ENCODE measurements around the gene IL34. TPM values are rescaled to one million over a fixed set of nuclear protein-coding genes. Genes with fewer than 3 reads are reported as not detected.
"Not testable (repeated sequence)": the region's sequence is repeated elsewhere in the genome, so short reads cannot be mapped to it uniquely, and the experiment has no call there.

IL34 gene
- total and polyA plus RNA-seq, 2 experiments from 2014 or later = not detected

GRCh38 chr16:70664325-70665112 is 18.2 kb downstream of the IL34 start:
- no peak for DNase-seq (ENCODE audit: low read depth in 1 of 2, low spot score in 1 of 2)
- peaks cover 41% of the 10 kb centered on the region for H3K36me3 ChIP-seq

GRCh38 chr16:70665113-70665694 is 18.8 kb downstream of the IL34 start:
- Histone ChIP-seq H3K4me1 (ENCODE audit: low read depth) (no peaks in the 10 kb centered on the region), H3K27me3 (no peaks in the 10 kb centered on the region), H3K27ac (no peak overlapping the region), H3K36me3 (peaks cover 46% of the 10 kb centered on the region), H3K4me3 (no peak overlapping the region), H3K9me3 (ENCODE audit: low read depth) (no peaks in the 10 kb centered on the region)
- no peak for DNase-seq (ENCODE audit: low read depth in 1 of 2, low spot score in 1 of 2)
- no peak for TF ChIP-seq CTCF (IDR thresholded peaks at IDR 0.05; ENCODE audit: low read depth, low read length)

More at GRCh38 chr16:70664325-70665112, 18.2 kb downstream of the IL34 start:
- Histone ChIP-seq H3K9me3 (ENCODE audit: low read depth) (no peaks in the 10 kb centered on the region), H3K27me3 (no peaks in the 10 kb centered on the region), H3K27ac (no peak overlapping the region), H3K4me1 (ENCODE audit: low read depth) (no peaks in the 10 kb centered on the region), H3K4me3 (no peak overlapping the region)
- TF ChIP-seq CTCF (IDR thresholded peaks at IDR 0.05; ENCODE audit: low read depth, low read length) = no peak

- Histone ChIP-seq H3K27me3 (no peaks in the 10 kb centered on the region), H3K4me1 (ENCODE audit: low read depth) (no peaks in the 10 kb centered on the region), H3K27ac (no peak overlapping the region), H3K4me3 (no peak overlapping the region), H3K36me3 (peaks cover 50% of the 10 kb centered on the region), H3K9me3 (ENCODE audit: low read depth) (no peaks in the 10 kb centered on the region)
- DNase-seq (ENCODE audit: low read depth in 1 of 2, low spot score in 1 of 2) = no peak
- no peak for TF ChIP-seq CTCF (IDR thresholded peaks at IDR 0.05; ENCODE audit: low read depth, low read length)
These were observed 19.7 kb downstream of the IL34 start for GRCh38 chr16:70665806-70666735.

- H3K27ac ChIP-seq = no peak overlapping the region
- no peak overlapping the region for H3K4me3 ChIP-seq
- no peaks in the 10 kb centered on the region for H3K4me1 ChIP-seq (ENCODE audit: low read depth)
- no peak for TF ChIP-seq CTCF (IDR thresholded peaks at IDR 0.05; ENCODE audit: low read depth, low read length)
- no peak for DNase-seq (ENCODE audit: low read depth in 1 of 2, low spot score in 1 of 2)
- H3K27me3 ChIP-seq = no peaks in the 10 kb centered on the region
- peaks cover 64% of the 10 kb centered on the region for H3K36me3 ChIP-seq
- no peaks in the 10 kb centered on the region for H3K9me3 ChIP-seq (ENCODE audit: low read depth)
These were observed 23.8 kb downstream of the IL34 start for GRCh38 chr16:70670175-70670574.

GRCh38 chr16:70670938-70671337 is 24.6 kb downstream of the IL34 start:
- not testable (repeated sequence) for H3K4me1 ChIP-seq (ENCODE audit: low read depth); H3K27me3 ChIP-seq
- H3K36me3 ChIP-seq = peaks cover 65% of the 10 kb centered on the region

More at GRCh38 chr16:70670938-70671337, 24.6 kb downstream of the IL34 start:
- H3K9me3 ChIP-seq (ENCODE audit: low read depth); DNase-seq (ENCODE audit: low read depth in 1 of 2, low spot score in 1 of 2); H3K4me3 ChIP-seq; H3K27ac ChIP-seq: not testable (repeated sequence)

All from cardiac muscle cell (in vitro differentiated cells and primary cell).